GM23248 (cell line): ENCODE results near the gene KCNH3.

Experiments used
- EZH2 ChIP-seq: fragments of 200-600 bp; sonication (generic); IDR thresholded peaks from 2 replicates; pipeline ENCODE4 v1.6.1; 2018; ENCODE audit warnings: antibody characterized with exemption, mild to moderate bottlenecking; ENCODE audit not compliant: insufficient read depth, poor library complexity, severe bottlenecking
- EZH2phosphoT487 ChIP-seq: fragments of 200-600 bp; sonication (generic); IDR thresholded peaks from 2 replicates; pipeline ENCODE4 v1.6.1; 2018; ENCODE audit warnings: antibody characterized with exemption, moderate library complexity, mild to moderate bottlenecking, low read depth; ENCODE audit not compliant: insufficient read depth

DNA sequence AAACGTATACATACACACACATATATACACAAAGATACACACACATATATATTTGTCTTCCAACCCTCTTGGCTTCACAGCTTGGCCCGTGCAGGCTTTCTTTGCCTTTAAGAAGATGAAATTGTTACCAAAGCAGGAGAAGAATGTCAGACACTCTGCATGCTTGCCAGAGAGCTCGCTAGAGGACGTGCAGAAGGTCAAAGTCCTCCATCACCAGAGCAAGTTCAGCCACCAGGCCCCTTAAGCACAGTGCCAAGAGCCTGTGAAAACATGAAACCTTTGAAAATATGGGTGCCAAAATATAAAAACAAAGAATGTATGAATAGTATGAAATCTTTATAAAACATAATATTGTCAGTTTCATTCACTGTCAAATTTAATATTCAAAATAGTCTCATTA, 44.0 kb downstream of the KCNH3 start:
- TF ChIP-seq EZH2 = no peak
- no peak for TF ChIP-seq EZH2phosphoT487
